Head of caudate nucleus (tissue), 42 donors: ENCODE data around the gene ABAT.
"Not testable (repeated sequence)": the region's sequence is repeated elsewhere in the genome, so short reads cannot be mapped to it uniquely, and the experiment has no call there.

Experiments used
- DNase-seq, 42 donors: peaks; one replicate each; pipeline versions ENCODE4 v3.0.0 to v3.0.0-alpha.2; 2020 to 2021; ENCODE audit warnings: mixed read lengths in 7 of 42
- intact Hi-C: fragments of 100-400 bp; cut with DNase I; formaldehyde crosslinking; loops from one replicate; pipeline ENCODE4 v1.15.0; 2022

The ABAT gene

GRCh38 chr16:8729779-8730334 is 55.4 kb downstream of the ABAT start:
- intact Hi-C loops, result no loop called here
- DNase-seq, result no peak

GRCh38 chr16:8730335-8730915 is 56.0 kb downstream of the ABAT start:
- intact Hi-C loops, result no loop called here
- peak in 3 of 42 donors; percentile 19 to 59 (median 35) for DNase-seq

GRCh38 chr16:8733849-8734540 is 59.6 kb downstream of the ABAT start:
- intact Hi-C loops, result no loop called here
- no peak for DNase-seq

GRCh38 chr16:8735574-8735973 is 61.2 kb downstream of the ABAT start:
- no peak for DNase-seq
- intact Hi-C loops, result no loop called here

- DNase-seq, result no peak
- intact Hi-C loops, result no loop called here
Measured at GRCh38 chr16:8736123-8736668, 61.8 kb downstream of the ABAT start.

- no peak for DNase-seq
- intact Hi-C loops, result no loop called here
Measured at GRCh38 chr16:8739151-8739550, 64.7 kb downstream of the ABAT start.

- intact Hi-C loops, result no loop called here
- no peak for DNase-seq
Measured at GRCh38 chr16:8739989-8740704, 65.7 kb downstream of the ABAT start.

- no peak for DNase-seq
- intact Hi-C loops, result no loop called here
Measured at GRCh38 chr16:8740775-8741355, 66.4 kb downstream of the ABAT start.

- DNase-seq, result no peak
- intact Hi-C loops, result no loop called here
Measured at GRCh38 chr16:8741636-8742035, 67.2 kb downstream of the ABAT start.

GRCh38 chr16:8742068-8742467 is 67.7 kb downstream of the ABAT start:
- intact Hi-C loops, result no loop called here
- no peak for DNase-seq

- intact Hi-C loops, result not testable (repeated sequence)
- DNase-seq, result peak in 1 of 42 donors; percentile 28
Measured at GRCh38 chr16:8748944-8749343, 74.5 kb downstream of the ABAT start.

GRCh38 chr16:8751481-8752311 is 77.3 kb downstream of the ABAT start:
- intact Hi-C loops, result no loop called here
- DNase-seq, result no peak

- DNase-seq, result no peak
- intact Hi-C loops, result no loop called here
Measured at GRCh38 chr16:8752706-8753105, 78.3 kb downstream of the ABAT start.

- no peak for DNase-seq
- intact Hi-C loops, result no loop called here
Measured at GRCh38 chr16:8753416-8754054, 79.1 kb downstream of the ABAT start.

- DNase-seq, result no peak
- intact Hi-C loops, result no loop called here
Measured at GRCh38 chr16:8756755-8757154, 82.3 kb downstream of the ABAT start.

- intact Hi-C loops, result no loop called here
Measured at GRCh38 chr16:8758022-8758421, 83.6 kb downstream of the ABAT start.

GRCh38 chr16:8760021-8760420 is 85.6 kb downstream of the ABAT start:
- intact Hi-C loops, result no loop called here

More at GRCh38 chr16:8758022-8758421, 83.6 kb downstream of the ABAT start:
- DNase-seq, result no peak

GRCh38 chr16:8761078-8761477 is 86.7 kb downstream of the ABAT start:
- no peak for DNase-seq
- intact Hi-C loops, result no loop called here

More at GRCh38 chr16:8760021-8760420, 85.6 kb downstream of the ABAT start:
- peak in 32 of 42 donors; percentile 7 to 72 (median 30) for DNase-seq
